ENCODE data around the gene CYTH4. TPM values are rescaled to one million over a fixed set of nuclear protein-coding genes. Genes with fewer than 3 reads are reported as not detected.
"Not testable (repeated sequence)": the region's sequence is repeated elsewhere in the genome, so short reads cannot be mapped to it uniquely, and the experiment has no call there.

Gene CYTH4
- total RNA-seq, 1 donor from 2014 or later, result 2.9 TPM

DNA sequence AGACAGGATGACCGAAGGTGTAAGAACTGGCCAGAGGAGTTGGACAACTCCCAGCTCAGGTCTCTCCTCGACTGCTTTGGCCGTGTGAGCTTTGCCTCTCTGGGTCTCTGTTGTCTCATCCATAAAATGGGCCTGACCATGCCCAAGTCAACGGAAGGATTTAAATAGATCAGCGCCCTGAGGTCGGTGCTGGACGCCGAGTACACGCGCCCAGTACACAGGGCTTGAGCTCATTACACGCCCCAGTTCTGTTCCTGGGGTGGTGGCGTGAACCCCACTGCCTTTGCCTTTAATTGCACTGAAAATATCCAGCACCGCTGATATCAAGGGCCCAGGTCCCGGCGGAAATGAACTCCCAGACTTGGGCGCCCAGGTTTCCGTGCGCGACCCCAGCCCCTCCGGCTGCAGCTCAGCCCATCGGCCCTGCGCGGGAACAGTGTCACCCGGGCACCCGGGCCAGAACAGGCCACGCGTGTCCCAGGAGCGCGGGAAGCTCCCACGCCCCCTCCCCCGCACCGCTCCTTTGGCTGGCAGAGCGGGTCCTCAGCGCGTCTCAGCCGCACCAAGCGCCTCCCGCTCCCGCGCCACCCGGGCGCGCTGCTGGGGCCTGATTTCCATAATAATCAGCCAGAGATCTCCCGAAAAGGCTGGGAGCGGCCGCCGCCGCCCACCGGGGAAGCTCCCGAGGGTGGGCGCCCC lies 42.2 kb downstream of the CYTH4 start:
- FAIRE-seq, result no peak
- peak in 1 of 2 donors; percentile 60 for DNase-seq (ENCODE audit: low spot score in 2 of 2)

DNA sequence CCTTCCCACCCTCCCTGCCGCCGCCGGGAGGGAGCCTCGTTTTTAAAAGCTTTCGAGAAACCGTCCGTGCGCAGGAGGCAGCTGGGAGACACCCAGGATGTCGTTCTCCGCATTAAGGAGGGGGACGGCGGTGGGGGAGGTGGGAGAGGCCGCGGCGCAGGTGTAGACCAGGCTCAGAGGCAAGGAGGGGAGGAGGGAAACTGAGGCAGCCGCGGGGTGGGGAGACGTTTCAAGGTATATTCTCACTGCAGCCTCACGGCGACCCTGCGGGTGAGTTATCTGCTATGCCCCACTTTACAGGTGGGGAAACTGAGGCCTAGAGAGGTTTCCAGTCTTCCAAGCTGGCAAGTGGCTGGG lies 42.7 kb downstream of the CYTH4 start:
- DNase-seq (ENCODE audit: low spot score in 2 of 2) (no peak), FAIRE-seq (no peak)

DNA sequence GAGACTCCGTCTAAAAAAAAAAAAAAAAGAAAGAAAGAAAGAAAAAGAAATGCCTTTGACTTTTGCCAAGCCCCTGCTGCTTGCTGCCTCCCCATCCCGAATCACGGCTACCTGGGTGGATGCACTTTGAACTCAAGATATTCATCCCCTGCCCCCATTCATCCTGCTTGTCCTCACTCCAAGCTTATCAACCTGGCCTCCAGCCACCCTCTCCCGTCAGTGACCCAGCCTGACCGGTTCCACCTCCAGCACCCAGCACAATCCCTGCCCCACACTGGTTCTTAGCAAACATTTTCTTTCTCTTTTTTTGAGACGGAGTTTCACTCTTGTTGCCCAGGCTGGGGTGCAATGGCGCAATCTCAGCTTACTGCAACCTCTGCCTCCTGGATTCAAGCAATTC lies 44.4 kb downstream of the CYTH4 start:
- FAIRE-seq, result no peak
- no peak for DNase-seq (ENCODE audit: low spot score in 2 of 2)

DNA sequence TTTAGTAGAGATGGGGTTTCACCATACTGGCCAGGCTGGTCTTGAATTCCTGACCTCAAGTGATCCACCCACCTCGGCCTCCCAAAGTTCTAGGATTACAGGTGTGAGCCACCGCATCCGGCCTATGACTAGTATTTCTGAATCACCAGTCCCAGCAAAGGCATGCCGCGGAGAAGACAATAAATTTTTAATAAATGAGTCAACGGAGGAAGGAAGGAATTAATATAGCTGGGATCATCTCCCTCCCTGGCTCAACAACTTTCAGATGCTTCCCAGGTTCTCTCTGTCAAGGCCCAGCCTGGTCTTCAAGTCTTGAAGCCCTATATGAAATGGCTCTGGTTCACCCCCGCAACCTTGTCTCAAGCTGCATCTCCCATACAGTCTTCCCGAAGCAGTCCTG lies 45.7 kb downstream of the CYTH4 start:
- no peak for FAIRE-seq
- DNase-seq (ENCODE audit: low spot score in 2 of 2), result no peak

DNA sequence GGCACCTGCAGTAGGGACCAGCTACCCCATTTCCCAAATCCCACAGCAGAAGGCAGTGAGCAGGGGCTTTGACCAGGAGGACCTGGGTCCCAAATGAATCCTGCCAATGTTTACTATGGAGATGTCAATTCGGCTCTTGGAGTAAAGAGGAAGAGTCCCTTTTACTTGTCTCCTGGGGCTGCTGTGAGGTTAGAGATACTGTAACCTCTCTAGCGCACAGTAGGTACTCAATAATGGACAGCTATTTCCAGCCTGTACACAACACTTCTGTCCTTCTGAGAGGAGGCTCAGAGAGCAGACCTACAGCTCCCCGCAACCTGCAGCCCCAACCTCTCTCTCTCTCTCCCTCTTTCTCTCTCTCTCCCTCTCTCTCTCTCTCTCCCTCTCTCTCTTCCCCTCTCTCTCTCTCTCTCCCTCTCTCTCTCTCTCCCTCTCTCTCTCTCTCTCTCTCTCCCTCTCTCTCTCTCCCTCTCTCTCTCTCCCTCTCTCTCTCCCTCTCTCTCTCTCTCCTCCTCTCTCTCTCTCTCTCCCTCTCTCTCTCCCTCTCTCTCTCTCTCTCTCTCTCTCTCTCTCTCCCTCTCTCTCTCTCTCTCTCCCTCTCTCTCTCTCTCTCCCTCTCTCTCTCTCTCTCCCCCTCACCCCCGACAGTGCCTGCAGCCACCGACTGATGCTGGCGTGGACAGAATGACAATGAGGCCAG lies 46.4 kb downstream of the CYTH4 start:
- DNase-seq (ENCODE audit: low spot score in 2 of 2); FAIRE-seq: not testable (repeated sequence)

DNA sequence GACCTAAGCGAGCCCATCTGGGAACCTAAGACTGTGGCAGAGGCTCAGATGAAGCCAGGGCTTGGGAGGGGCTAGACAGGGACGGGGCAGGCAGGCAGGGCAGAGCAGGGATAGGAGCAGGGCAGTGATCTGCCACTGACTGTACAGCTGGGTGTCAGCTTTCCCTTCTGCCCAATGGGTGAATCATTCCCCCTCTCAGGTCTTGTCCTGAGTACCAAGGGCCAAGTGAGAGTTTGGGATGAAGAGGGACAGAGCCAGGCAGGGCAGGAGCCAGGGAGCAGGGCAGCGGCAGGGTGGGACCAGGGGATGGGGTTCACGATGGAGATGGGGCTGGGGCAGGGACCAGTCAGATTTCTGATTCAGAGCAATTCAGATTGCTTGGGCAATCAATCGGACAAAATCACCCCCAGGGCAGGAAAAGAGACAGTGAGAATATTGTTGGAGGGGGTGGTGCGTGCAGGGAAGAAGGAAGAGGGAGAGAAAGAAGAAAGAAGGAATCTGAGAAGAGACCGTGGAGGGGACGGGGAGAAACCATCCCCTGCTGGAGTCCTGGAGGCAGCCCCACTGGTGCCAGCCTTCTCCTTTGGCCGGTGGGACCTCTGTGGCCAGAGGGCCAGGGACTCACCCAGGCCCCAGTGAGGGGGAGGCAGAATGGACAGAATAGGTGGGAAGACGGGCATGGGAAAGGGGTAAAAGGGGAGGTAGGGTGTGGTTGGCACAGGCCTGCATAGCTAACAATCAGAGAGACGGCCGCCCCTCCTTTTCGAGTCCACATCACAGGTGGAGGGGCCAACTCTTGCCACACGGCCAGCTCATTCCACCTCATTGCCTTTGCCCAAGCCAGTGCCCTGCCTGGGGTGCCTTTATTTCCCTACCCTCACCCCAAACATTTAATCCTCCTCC lies 47.2 kb downstream of the CYTH4 start:
- FAIRE-seq, result no peak
- DNase-seq (ENCODE audit: low spot score in 2 of 2), result no peak

DNA sequence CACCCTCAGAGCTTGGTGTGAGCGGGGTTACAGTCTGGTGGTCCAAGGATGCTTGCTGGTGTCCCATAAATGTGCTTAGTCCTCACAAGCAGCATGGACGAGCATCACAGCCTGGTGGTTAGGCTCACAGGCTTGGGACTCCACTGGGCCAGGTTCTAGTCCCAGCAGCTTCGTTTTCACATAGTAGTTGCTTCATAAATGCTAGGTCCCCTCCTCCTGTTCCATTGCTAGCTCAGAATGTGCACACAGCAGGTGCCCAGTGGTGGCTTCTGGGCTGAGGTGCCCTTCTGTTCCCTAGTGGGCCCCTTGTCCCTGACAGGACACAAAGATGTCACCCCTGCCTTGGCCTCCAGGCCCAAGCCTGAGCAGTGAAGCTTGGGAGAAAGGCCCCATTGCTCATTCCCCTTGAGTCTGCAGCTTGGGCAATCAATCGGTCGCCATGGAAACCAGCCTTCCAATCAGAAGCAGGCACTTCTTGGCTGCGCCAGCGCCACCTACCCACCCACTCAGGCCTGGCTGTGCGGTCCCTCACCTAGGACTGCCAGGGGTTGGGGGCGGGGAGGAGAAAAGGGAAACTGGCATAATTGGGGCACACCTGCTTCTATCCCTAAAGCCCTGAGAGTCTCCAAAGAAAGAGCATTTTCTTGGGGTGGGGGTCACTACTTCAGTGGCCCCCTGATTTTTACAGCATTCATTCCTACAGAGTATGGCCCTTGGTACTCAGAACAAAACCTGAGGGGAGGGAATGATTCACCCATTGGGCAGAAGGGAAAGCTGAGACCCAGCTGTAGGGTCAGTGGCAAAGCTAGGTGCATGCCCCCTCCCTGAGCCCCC lies 48.1 kb downstream of the CYTH4 start:
- DNase-seq (ENCODE audit: low spot score in 2 of 2) (peak; percentile 52 to 73), FAIRE-seq (no peak)

DNA sequence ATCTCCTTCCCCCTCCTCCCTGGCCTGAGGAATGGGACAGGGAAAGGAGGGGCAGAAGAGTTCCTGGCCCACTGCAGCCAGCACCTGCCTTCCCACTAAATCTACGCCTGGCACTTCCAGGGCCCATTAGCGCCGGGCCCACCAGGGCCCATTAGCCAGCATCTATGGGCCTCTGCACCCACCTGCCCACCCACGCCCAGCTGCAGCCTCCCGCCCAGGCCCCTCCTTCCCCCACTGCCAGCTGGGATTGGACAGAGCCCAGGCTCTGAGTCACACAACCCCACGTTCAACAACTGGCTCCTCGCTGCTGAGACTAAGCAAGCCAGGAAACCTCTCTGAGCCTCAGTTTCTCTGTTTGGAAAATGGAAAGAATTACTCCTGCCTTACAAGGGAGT lies 48.7 kb downstream of the CYTH4 start:
- DNase-seq (ENCODE audit: low spot score in 2 of 2), result peak in 1 of 2 donors; percentile 69
- no peak for FAIRE-seq

DNA sequence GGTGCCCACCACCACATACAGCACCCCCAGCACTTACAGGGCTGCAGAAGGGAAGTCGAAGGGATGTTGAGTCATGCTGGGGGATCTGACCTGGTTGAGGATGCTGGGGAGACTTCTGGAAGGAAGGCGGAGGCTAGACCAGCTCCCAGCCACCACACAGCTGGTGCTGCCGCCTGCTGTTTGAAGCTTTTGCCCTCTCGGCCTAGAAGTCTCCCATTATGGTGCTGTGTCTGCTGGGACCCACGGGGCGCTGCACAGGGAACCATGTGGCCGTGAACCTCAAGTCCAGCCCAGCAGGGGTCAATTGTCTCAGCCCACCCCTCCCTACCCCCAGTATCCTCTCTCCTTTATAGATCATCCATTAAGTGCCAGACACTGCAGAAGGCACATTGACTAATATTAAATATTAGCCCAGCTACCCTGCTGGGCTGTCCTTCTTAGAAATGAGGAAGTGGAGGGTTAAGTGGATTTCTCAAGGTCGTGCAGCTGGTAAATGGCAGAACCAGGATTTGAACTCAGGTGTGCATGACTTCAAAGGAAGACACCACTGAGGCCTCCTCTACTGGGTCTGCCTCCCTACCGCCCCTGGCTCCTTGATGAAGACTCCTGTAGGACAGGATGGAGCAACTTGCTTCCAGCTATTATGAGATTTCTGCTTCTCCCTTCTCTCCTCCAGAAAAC lies 49.7 kb downstream of the CYTH4 start:
- FAIRE-seq (no peak), DNase-seq (ENCODE audit: low spot score in 2 of 2) (no peak)

DNA sequence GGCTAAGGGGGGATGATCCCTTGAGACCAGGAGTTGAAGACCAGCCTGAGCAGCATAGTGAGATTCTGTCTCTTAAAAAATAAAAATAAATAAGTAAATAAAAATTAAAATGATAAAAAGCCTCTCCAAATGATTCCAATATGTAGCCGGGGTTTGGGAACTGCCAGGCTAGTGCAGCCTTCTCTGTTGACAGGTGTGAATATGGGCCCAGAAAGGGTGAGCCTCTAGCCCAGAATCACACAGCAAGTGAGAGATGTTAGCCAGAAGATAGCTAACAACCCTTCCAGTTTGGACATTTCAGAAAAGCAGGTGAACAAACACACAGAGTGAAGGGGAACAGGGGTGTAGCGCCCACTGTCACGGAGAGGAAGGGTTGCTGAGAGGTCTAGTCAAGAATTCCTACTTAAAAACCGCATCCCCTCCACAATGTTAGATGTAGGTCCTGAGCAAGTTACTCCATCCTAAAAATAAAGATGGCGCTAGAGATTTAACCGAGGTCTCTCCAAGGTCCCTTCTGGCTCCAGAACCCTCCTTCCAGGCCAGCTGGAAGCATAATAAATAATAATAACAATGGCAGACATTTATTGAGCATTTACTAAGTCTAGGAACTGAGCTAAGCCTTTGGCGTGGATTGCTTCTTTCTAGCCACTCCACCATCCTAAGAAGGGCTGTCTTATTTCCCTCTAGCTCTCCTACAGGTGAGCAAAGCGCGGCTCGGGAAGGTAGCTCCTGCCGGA lies 51.6 kb downstream of the CYTH4 start:
- no peak for FAIRE-seq
- DNase-seq (ENCODE audit: low spot score in 2 of 2), result no peak

DNA sequence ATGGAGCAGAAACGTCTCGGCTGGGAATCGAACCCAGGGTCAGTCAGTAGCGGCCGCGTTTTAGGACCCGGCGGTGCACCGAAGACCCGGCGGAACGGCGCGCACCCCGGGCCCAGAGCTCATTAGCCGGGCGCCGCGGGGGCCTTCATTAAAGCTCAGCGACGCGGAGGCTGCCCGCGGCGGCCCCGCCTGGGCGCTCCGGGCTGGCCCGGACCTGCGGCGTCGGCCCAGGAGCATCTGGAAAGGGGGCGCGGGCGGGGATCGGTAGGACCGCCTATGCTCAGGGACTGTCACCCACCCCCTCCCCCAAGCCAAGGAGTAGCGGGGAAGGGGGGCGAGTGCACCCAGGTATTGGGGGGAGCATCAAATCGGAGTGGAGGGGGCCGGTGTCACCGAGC lies 52.2 kb downstream of the CYTH4 start:
- FAIRE-seq, result no peak
- no peak for DNase-seq (ENCODE audit: low spot score in 2 of 2)

DNA sequence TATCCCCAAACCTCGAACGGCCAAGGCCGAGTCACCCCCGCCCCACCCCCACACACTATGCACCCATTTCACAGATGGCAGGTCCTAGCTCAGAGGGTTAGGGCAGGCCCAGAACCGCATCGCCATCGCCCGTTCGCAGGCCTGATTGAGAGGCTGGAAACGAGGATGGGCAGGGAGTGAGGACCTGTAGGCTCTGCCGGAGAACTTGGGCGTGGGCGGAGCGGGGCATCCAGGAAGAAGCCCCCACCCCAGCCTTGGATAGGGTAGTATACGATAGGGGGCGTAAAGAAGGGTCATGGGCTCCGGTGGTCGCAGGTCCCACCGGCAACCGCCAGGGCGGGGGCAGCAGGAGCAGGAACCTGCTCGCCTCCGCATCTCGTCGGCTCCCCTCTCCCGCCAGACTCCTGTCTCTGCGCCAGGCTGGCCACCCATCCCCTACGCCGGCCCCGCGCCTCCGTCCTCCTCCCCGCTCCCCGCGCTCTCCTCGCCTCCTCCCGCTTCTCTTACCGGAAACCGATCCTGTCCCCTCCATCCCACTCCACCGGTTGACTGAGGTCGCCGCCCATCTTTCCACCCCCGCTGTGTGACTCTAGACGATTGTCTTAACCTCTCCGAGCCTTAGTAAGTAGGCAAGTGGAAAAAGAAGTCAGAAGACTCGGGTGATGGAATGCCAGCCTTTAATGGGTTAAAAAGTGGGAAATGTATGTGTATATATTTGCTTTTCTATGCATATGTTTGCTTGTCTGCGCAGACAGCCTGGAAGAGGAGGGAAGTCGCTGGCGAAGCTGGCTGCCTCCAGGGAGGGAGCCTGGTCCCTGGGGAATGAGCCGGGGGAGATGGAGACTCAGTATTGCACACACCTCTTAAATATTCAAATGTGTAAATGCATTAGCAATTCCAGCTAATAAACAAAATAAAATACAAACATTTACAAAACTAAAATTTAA lies 52.8 kb downstream of the CYTH4 start:
- no peak for DNase-seq (ENCODE audit: low spot score in 2 of 2)
- FAIRE-seq, result no peak

DNA sequence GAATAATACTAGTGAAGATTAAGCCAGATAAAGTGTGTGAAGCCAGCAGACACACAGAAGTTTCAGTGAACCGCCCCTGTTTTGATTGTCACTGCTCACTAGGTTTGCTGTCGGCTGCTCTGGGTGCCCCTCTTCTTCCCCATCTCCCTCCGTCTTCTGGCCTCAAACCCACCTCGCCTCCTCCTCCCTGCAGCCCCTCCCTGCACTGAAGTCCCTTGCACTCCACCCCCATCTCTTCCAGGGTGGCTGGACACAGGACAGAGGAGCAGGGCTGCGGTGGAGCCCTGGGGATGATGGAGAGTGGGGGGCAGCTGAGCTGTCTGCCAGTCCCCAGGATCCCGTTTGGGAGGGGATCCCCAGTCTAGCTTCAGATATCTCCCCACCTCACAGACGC lies 53.5 kb downstream of the CYTH4 start:
- no peak for FAIRE-seq

DNA sequence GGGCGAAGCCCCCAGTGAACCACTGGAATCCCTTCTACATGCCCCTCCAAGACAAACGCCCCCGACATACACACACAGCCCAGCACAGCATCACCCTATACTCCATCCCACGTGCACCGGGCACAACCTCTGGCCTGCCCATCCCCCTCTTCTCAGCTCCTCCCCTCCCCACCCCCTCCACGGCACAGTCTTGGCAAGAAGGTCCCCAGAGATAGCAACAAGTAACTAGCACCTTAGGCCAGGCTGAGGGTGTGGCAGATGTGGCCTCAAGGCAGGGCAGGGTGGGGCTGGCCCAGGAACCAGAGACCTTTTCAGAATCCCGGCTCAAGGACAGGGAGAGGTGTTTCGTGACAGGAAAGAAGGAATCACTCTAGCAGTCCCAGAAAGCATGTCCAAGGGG lies 54.3 kb downstream of the CYTH4 start:
- no peak for DNase-seq (ENCODE audit: low spot score in 2 of 2)
- no peak for FAIRE-seq

More for the DNA sequence above, 53.5 kb downstream of the CYTH4 start:
- DNase-seq (ENCODE audit: low spot score in 2 of 2), result no peak

DNA sequence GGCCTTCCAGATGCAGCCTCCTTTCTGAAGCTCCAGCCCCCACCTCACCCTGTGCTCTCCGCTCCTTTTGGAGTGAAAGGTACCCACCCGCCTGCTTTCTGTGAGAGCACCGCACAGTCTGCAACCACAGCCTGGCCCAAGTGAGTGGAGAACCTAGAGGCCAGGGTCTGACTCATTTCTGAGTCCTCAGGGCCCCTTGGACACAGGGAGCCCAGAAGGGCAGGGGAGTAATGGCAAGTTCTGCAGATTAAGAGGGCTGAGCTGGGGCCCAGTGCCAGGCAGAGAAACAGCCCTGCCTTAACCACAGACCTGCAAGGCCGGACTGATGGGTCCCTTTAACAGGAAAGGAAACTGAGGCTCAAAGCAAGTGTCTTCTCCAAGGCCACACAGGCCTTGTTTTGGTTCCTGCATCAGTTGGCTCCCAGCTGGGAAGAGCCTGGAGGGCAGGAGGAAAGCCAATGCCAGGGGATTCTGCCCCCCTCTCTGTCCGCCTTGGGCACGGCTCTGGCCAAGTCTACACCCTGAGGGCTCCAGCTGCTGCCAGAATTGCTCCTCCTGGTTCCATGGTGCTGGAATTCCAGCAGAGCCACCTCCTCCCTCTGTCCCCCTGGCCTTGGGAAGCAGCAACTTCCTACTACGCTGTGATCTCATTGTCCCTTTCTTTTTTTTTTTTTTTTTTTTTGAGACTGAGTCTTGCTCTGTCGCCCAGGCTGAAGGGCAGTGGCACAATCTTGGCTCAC lies 55.1 kb downstream of the CYTH4 start:
- no peak for DNase-seq (ENCODE audit: low spot score in 2 of 2)

DNA sequence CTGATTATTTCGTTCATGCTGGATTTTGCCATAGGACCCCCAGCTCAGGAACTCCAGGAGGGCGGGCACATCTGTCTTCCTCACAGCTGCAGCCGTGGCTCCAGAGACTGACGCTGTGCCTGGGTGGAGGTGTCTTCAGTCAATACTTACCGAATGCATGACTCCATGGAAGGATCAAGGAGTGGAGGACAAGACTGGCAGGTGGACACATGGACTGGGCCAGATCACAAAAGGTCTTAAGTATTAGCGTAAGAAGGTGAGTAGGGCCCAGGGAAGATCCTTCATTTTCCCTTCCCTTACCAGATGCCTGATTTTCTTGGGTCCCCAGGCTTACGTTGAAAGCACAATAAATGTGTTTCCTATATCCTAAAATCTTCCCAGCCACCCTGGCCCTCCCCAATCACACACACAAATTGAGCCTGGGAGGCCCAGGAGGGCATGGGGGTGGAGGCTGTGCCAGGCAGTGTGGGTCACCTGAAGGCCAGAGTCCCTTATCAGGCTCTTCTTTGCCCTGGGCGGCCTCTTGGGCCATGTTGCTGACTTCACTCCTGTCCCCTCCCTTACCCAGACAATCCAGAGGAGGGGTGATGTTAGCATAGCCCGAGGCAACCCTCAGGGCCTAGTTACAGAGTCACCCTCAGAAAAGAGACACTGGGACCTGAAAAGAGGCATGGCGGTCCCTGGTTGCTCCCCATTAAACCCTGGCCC lies 56.4 kb downstream of the CYTH4 start:
- no peak for FAIRE-seq
- no peak for DNase-seq (ENCODE audit: low spot score in 2 of 2)

More for the DNA sequence above, 55.1 kb downstream of the CYTH4 start:
- no peak for FAIRE-seq
